HL-60 (cell line): Measurements from ENCODE around the gene PDSS2.
"Not testable (repeated sequence)": the region's sequence is repeated elsewhere in the genome, so short reads cannot be mapped to it uniquely, and the experiment has no call there.

ENCODE experiments used
- DNase-seq, 2 experiments: peaks; one replicate each; pipeline ENCODE4 v3.0.0-alpha.2; 2010 to 2020; ENCODE audit warnings: low read depth in 1 of 2, low spot score in 1 of 2
- H3K27ac ChIP-seq: fragments of 250-450 bp; sonication (Bioruptor Pico); replicated peaks from 2 replicates; pipeline ENCODE4 v1.5.1; 2020; ENCODE audit warnings: mild to moderate bottlenecking, moderate library complexity
- H3K27me3 ChIP-seq: fragments of 250-450 bp; sonication (Bioruptor Pico); 2 replicates; pipeline ENCODE4 v1.5.1; 2021; ENCODE audit warnings: mild to moderate bottlenecking, moderate library complexity; ENCODE audit not compliant: insufficient read depth, poor library complexity, severe bottlenecking
- H3K4me3 ChIP-seq: replicated peaks from 2 replicates; pipeline ENCODE4 v1.5.1; 2011; ENCODE audit warnings: mild to moderate bottlenecking, control low read depth, low read length; ENCODE audit not compliant: insufficient read depth
- CTCF ChIP-seq: IDR thresholded peaks from one replicate; pipeline ENCODE4 v1.5.1; 2011; ENCODE audit warnings: low read length, control low read depth, inconsistent platforms; ENCODE audit not compliant: insufficient read depth
- GABPA ChIP-seq: IDR thresholded peaks from 2 replicates; pipeline ENCODE4 v1.6.1; 2012; ENCODE audit warnings: low read depth
- POLR2AphosphoS5 ChIP-seq: IDR thresholded peaks from 2 replicates; pipeline ENCODE4 v1.6.1; 2012; ENCODE audit warnings: low read depth
- REST ChIP-seq: IDR thresholded peaks from 2 replicates; pipeline ENCODE4 v1.6.1; 2012; ENCODE audit warnings: low read depth; ENCODE audit not compliant: insufficient replicate concordance
- SPI1 ChIP-seq: IDR thresholded peaks from 2 replicates; pipeline ENCODE4 v1.6.1; 2012; ENCODE audit warnings: low read depth, mild to moderate bottlenecking, borderline replicate concordance

Gene PDSS2

GRCh38 chr6:107144666-107145065, 314.7 kb downstream of the PDSS2 start:
- Histone ChIP-seq H3K27me3 (no peaks in the 10 kb centered on the region), H3K27ac (no peak overlapping the region), H3K4me3 (no peak overlapping the region)
- DNase-seq: no peak
- no peak for TF ChIP-seq REST
- no peak for TF ChIP-seq CTCF
- no peak for TF ChIP-seq GABPA
- no peak for TF ChIP-seq SPI1
- TF ChIP-seq POLR2AphosphoS5: no peak

DNA sequence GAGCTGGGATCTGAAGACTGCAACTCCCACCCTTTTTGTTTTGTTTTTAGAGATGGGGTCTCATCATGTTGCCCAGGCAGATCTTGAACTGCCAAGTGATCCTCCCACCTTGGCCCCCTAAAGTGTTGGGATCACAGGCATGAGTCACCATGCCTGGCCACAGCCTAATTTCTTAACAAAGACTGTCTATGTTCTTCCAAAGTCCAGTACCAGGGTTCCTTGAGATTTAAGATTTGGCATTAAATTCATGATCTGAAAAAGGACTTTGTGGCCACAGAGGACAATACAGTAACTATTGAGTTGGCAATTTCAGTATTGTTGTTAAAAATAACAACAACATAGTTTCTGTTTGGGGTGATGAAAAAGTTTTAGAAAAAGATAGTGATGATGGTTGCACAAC, 315.4 kb downstream of the PDSS2 start:
- Histone ChIP-seq H3K4me3 (no peak overlapping the region), H3K27ac (no peak overlapping the region), H3K27me3 (no peaks in the 10 kb centered on the region)
- DNase-seq: no peak
- TF ChIP-seq CTCF: no peak
- no peak for TF ChIP-seq SPI1
- TF ChIP-seq REST: no peak
- TF ChIP-seq POLR2AphosphoS5: no peak
- TF ChIP-seq GABPA: no peak

DNA sequence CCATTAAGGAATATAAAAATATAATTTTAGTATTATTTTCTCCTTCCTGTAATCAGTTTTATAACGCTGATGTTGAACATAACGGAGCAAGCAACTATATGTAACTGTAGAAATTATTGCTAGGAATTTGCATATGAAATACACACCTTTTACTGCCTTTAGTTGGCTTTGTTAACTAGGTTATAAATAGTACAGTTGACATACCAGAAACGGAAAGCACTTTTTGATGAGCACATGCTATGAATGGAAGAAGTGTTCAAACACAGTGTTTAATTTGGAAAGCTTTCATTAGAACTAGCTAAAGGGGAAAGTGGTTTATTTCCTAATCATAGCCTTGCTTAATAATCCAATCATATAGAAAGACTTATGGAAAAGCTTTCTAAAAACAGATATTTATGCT, 318.8 kb downstream of the PDSS2 start:
- TF ChIP-seq CTCF (no peak), GABPA (no peak), POLR2AphosphoS5 (no peak), REST (no peak), SPI1 (no peak)
- DNase-seq: no peak

DNA sequence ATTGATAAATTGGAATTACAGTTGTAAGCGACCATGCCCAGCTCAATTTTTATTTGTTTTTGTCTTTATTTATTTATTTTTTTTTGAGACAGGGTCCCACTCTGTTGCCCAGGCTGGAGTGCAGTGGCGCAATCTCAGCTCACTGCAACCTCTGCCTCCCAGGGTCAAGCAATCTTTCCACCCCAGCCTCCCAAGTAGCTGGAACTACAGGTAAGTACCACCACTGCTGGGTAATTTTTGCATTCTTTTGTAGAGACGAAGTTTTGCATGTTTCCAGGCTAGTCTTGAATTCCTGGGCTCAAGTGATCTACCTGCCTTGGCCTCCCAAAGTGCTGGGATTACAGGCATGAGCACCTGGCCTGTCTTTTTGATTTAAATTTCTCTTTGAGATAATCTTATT, 323.0 kb downstream of the PDSS2 start:
- not testable (repeated sequence) for H3K4me3 ChIP-seq, H3K27ac ChIP-seq, H3K27me3 ChIP-seq, DNase-seq

More for the DNA sequence above, 318.8 kb downstream of the PDSS2 start:
- Histone ChIP-seq H3K27me3 (no peaks in the 10 kb centered on the region), H3K27ac (no peak overlapping the region), H3K4me3 (no peak overlapping the region)

GRCh38 chr6:107135048-107135680, 324.2 kb downstream of the PDSS2 start:
- H3K27me3 ChIP-seq, H3K4me3 ChIP-seq, DNase-seq, H3K27ac ChIP-seq: not testable (repeated sequence)
